Type B pancreatic cell (in vitro differentiated cells): Measurements from ENCODE around the gene SPARC. TPM values are rescaled to one million over a fixed set of nuclear protein-coding genes. Genes with fewer than 3 reads are reported as not detected.

Source experiments
- DNase-seq: peaks from one replicate; pipeline ENCODE4 v3.0.0; 2021; ENCODE audit warnings: mixed read lengths; ENCODE audit not compliant: unreplicated experiment; ENCODE audit errors: extremely low spot score
- H3K27ac Mint-ChIP-seq: 2 replicates; pipeline ENCODE4 v1.8.0; 2021; ENCODE audit warnings: mild to moderate bottlenecking, mixed read lengths
- H3K27me3 Mint-ChIP-seq: 2 replicates; pipeline ENCODE4 v1.8.0; 2021; ENCODE audit warnings: mixed read lengths
- H3K36me3 Mint-ChIP-seq: 2 replicates; pipeline ENCODE4 v1.8.0; 2021; ENCODE audit warnings: mixed read lengths
- H3K4me1 Mint-ChIP-seq: one replicate; pipeline ENCODE4 v1.8.0; 2021; ENCODE audit warnings: mixed read lengths; ENCODE audit not compliant: unreplicated experiment
- H3K4me3 Mint-ChIP-seq: 2 replicates; pipeline ENCODE4 v1.8.0; 2021; ENCODE audit warnings: mild to moderate bottlenecking, mixed read lengths
- H3K9me3 Mint-ChIP-seq: 2 replicates; pipeline ENCODE4 v1.8.0; 2021; ENCODE audit warnings: mixed read lengths
- total RNA-seq: library from RNA; stranded (reverse); gene quantifications from 2 replicates; pipeline ENCODE4 v1.2.1, GENCODE V29; 2021; ENCODE audit warnings: low replicate concordance
- TF ChIP-seq, protein P1 (sequence below): fragments of 200-600 bp; sonication (generic); conservative IDR thresholded peaks from 2 replicates; pipeline ENCODE4 v1.5.0; 2021; ENCODE audit warnings: antibody characterized with exemption, mild to moderate bottlenecking

Gene SPARC
- total RNA-seq, 1 donor from 2014 or later = 973 TPM

DNA sequence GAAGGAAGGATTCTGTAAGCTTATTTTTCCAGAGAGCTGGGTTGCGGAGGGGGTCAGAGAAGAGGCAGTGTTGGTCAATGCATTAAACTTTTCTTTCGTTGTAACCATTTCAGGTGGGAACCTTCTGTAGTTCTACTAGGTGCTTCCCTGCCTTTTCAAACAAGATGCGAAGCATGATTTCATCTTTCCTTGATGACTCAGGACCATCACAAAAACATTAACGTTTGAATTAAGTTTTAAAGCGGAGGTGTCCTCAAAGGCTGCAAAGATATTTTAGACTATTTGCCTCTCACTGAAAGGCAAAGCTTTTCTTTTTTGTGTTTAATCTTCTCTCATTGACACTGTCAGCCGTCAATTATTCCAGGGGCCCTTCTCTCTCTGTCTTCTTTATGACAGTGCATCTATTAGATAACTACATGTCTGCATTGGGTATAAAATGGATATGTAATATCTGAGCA is 69.3 kb downstream of the SPARC start:
- DNase-seq = no peak
- Mint-ChIP-seq H3K4me3 (no peak overlapping the region), H3K9me3 (no peaks in the 10 kb centered on the region), H3K27me3 (peaks cover 4% of the 10 kb centered on the region), H3K27ac (no peak overlapping the region), H3K36me3 (no peaks in the 10 kb centered on the region), H3K4me1 (peaks cover 21% of the 10 kb centered on the region)
- TF ChIP-seq, protein P1, sequence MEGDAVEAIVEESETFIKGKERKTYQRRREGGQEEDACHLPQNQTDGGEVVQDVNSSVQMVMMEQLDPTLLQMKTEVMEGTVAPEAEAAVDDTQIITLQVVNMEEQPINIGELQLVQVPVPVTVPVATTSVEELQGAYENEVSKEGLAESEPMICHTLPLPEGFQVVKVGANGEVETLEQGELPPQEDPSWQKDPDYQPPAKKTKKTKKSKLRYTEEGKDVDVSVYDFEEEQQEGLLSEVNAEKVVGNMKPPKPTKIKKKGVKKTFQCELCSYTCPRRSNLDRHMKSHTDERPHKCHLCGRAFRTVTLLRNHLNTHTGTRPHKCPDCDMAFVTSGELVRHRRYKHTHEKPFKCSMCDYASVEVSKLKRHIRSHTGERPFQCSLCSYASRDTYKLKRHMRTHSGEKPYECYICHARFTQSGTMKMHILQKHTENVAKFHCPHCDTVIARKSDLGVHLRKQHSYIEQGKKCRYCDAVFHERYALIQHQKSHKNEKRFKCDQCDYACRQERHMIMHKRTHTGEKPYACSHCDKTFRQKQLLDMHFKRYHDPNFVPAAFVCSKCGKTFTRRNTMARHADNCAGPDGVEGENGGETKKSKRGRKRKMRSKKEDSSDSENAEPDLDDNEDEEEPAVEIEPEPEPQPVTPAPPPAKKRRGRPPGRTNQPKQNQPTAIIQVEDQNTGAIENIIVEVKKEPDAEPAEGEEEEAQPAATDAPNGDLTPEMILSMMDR = no peak

DNA sequence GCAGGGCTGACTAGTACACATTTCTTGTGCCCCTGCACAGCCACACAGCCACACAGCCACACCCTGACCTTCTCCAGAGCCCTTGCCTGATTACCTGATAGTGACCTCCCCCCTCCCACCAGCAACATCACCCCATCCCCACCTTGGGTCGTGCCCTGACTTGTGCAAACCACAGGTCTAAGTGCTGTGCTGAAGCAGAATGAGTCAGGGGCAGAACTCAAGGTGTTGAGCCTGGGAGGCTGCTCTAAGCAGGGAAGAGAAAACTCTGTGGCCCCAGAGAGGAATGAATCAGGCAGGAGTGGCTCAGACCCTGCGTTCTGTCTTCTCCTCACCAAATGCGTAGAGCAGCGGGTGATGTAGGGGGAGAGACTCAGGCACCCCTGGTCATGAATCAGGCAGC is 71.3 kb downstream of the SPARC start:
- no peaks in the 10 kb centered on the region for H3K36me3 Mint-ChIP-seq
- no peaks in the 10 kb centered on the region for H3K9me3 Mint-ChIP-seq
- peaks cover 17% of the 10 kb centered on the region for H3K4me1 Mint-ChIP-seq
- H3K4me3 Mint-ChIP-seq = peak overlapping the region; percentile 7
- TF ChIP-seq, protein P1 = no peak
- no peaks in the 10 kb centered on the region for H3K27me3 Mint-ChIP-seq
- H3K27ac Mint-ChIP-seq = peak overlapping the region; percentile 60
- DNase-seq = no peak

DNA sequence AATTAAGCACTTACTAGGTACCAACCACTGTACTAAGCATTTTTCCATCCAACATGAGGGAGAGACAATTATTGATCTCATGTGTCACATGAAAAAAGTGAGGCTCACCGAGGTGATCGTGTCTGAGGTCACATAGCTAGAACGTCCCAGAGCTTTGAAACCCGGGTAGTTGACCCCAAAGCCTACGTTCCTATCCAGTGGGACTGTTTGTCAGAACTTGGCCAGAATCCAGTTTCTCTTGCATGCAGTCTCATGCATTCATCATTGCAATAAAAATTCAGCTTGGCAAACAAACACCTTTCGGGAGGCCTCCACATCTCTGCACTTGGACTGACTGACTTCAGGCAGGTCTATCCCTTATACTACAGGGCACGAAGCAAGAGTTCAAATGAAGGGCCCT is 72.2 kb downstream of the SPARC start:
- no peaks in the 10 kb centered on the region for H3K36me3 Mint-ChIP-seq
- no peak for DNase-seq
- no peaks in the 10 kb centered on the region for H3K9me3 Mint-ChIP-seq
- no peak overlapping the region for H3K4me3 Mint-ChIP-seq
- H3K27ac Mint-ChIP-seq = no peak overlapping the region
- H3K4me1 Mint-ChIP-seq = peaks cover 11% of the 10 kb centered on the region
- no peaks in the 10 kb centered on the region for H3K27me3 Mint-ChIP-seq
- TF ChIP-seq, protein P1 = no peak

DNA sequence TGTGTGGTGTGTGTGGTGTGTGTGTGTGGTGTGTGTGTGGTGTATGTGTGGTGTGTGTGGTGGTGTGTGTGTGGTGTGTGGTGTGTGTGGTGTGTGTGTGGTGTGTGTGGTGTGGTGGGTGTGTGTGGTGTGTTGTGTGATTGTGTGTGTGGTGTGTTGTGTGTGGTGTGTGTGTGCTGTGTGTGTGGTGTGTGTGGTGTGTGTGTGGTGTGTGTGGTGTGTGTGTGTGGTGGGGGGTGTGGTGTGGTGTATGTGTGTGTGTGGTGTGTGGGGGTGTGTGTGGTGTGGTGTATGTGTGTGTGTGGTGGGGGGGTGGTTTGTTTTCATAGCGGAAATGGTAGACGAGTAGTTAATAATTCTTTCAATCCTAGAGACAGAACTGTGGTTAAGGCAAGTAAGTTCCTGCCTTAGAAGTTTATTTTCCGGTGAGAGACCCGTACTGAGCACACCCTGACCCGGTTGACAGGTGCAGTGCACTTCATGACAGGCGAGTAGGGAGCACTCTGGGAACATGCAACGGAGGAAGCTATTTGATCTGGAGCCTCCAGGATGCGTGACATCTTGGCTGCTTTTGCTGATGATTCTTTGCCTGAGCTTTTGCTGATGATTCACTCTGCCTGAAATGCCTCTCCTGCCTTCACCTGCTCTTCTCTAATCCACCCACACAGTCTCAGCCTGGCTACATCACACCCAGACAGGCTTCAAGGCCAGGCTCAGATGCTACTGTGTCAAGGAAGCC is 73.9 kb downstream of the SPARC start:
- no peak overlapping the region for H3K4me3 Mint-ChIP-seq
- TF ChIP-seq, protein P1 = no peak

DNA sequence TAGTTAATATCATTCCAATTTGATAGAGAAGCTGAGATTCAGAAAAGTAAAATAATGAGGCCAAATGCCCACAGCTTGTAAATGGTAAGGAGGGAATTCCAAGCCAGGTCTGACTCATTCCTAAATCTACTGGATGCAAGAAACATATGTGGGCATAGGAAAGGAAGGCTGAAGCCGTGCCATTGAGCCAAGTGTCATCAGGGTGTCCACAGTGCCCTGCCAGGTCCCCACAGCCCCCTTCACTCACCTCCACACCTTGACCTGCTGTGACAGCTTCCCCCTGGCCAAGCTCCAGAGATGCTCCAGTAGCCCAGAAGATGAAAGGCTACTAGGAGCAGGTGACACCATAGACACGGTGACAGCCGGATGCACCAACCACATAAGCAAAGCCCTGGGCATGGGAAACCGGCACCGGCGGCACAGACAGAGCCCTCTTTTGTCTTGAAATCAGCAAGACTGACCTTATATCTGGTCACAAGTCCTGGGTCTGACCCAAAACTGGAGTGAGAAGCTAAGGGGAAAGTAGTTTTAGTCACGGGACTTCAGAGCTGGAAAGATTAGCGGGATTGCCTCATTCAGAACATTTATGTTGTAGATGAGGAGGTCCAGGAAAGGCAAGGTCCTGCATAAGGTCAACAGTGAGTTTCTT is 75.5 kb downstream of the SPARC start:
- Mint-ChIP-seq H3K9me3 (no peaks in the 10 kb centered on the region), H3K27ac (no peak overlapping the region), H3K4me1 (peaks cover 11% of the 10 kb centered on the region), H3K27me3 (peaks cover 4% of the 10 kb centered on the region), H3K4me3 (no peak overlapping the region), H3K36me3 (no peaks in the 10 kb centered on the region)
- TF ChIP-seq, protein P1 = no peak
- DNase-seq = no peak

More for the DNA sequence above, 73.9 kb downstream of the SPARC start:
- H3K27me3 Mint-ChIP-seq = no peaks in the 10 kb centered on the region
- no peaks in the 10 kb centered on the region for H3K36me3 Mint-ChIP-seq
- H3K9me3 Mint-ChIP-seq = no peaks in the 10 kb centered on the region
- H3K27ac Mint-ChIP-seq = peak overlapping the region; percentile 34
- H3K4me1 Mint-ChIP-seq = peaks cover 11% of the 10 kb centered on the region
- no peak for DNase-seq

Other genes with a start within 250 kb of the SPARC start
- gene SLC36A1, start 239.3 kb downstream of the SPARC start, total RNA-seq = 15.5 and 18.2 TPM in 2 replicates
- gene FAT2, start 95.6 kb downstream of the SPARC start, total RNA-seq = 0.80 and 1.5 TPM in 2 replicates
- 81.0 and 110 TPM in 2 replicates for gene ATOX1, start 71.7 kb upstream of the SPARC start, total RNA-seq
- 218 and 241 TPM in 2 replicates for gene G3BP1, start 85.0 kb upstream of the SPARC start, total RNA-seq
- 0.39 and 0.79 TPM in 2 replicates for gene GLRA1, start 237.9 kb upstream of the SPARC start, total RNA-seq